ENCODE data around the gene NEK4.

The NEK4 gene

GRCh38 chr3:52663098-52663497 lies 107.6 kb downstream of the NEK4 start:
- TF ChIP-seq TAF1 (IDR thresholded peaks at IDR 0.05; ENCODE audit: borderline replicate concordance, insufficient read depth, low read length): no peak
- TF ChIP-seq POLR2AphosphoS5 (IDR thresholded peaks at IDR 0.05; ENCODE audit: low read depth, low read length): no peak
- TF ChIP-seq REST (IDR thresholded peaks at IDR 0.05; ENCODE audit: insufficient read depth in 1 of 2, low read depth in 2 of 2, low read length in 2 of 2): no peak
- no peak for TF ChIP-seq SIN3A (IDR thresholded peaks at IDR 0.05; ENCODE audit: borderline replicate concordance, insufficient read depth, low read length)
- no peak for TF ChIP-seq FOXP2 (optimal IDR thresholded peaks at IDR 0.05; ENCODE audit: borderline replicate concordance, extremely low read depth, extremely low read length, insufficient read depth)

- TF ChIP-seq REST (IDR thresholded peaks at IDR 0.05; ENCODE audit: insufficient read depth in 1 of 2, low read depth in 2 of 2, low read length in 2 of 2) (no peak), TAF1 (IDR thresholded peaks at IDR 0.05; ENCODE audit: borderline replicate concordance, insufficient read depth, low read length) (no peak), SIN3A (IDR thresholded peaks at IDR 0.05; ENCODE audit: borderline replicate concordance, insufficient read depth, low read length) (no peak), POLR2AphosphoS5 (IDR thresholded peaks at IDR 0.05; ENCODE audit: low read depth, low read length) (no peak), FOXP2 (optimal IDR thresholded peaks at IDR 0.05; ENCODE audit: borderline replicate concordance, extremely low read depth, extremely low read length, insufficient read depth) (no peak)
These were observed 110.7 kb downstream of the NEK4 start for GRCh38 chr3:52660046-52660445.

Data from PFSK-1 (cell line).